SK-N-SH treated with all-trans-retinoic acid at 6 μM for 48 hours (cell line): ENCODE results near the gene ANTXR2.
A peak's percentile ranks its signal among the peaks of the same experiment; 100 is the strongest.

ENCODE experiments used
- ATAC-seq: fragments of 200-7000 bp; cut with Tn5 transposase; 3 replicates; pipeline ENCODE4 v1.9.1; 2020; ENCODE audit warnings: mild to moderate bottlenecking, moderate library complexity
- ARNTL ChIP-seq: fragments of 450-650 bp; formaldehyde crosslinking; IDR thresholded peaks from 2 replicates; pipeline ENCODE4 v1.5.0; 2020; ENCODE audit warnings: low read depth, mild to moderate bottlenecking, moderate library complexity, borderline replicate concordance
- BACH2 ChIP-seq: fragments of 250-450 bp; sonication (Bioruptor Pico); IDR thresholded peaks from 2 replicates; pipeline ENCODE4 v1.9.0; 2021; ENCODE audit warnings: mild to moderate bottlenecking, borderline replicate concordance
- CSDC2 ChIP-seq: fragments of 250-450 bp; sonication (Bioruptor Pico); IDR thresholded peaks from 2 replicates; pipeline ENCODE4 v1.5.0; 2020; ENCODE audit warnings: mild to moderate bottlenecking, moderate library complexity
- ESRRG ChIP-seq: fragments of 250-450 bp; sonication (Bioruptor Pico); IDR thresholded peaks from 2 replicates; pipeline ENCODE4 v1.6.1; 2021; ENCODE audit warnings: mild to moderate bottlenecking
- GLIS3 ChIP-seq: fragments of 250-450 bp; sonication (Bioruptor Pico); IDR thresholded peaks from 2 replicates; pipeline ENCODE4 v1.5.0; 2020; ENCODE audit warnings: mild to moderate bottlenecking, moderate library complexity
- OSR1 ChIP-seq: fragments of 250-450 bp; sonication (Bioruptor Pico); IDR thresholded peaks from 2 replicates; pipeline ENCODE4 v1.8.0; 2022; ENCODE audit warnings: moderate library complexity, mild to moderate bottlenecking, inconsistent platforms
- PATZ1 ChIP-seq: fragments of 250-450 bp; sonication (Bioruptor Pico); IDR thresholded peaks from 2 replicates; pipeline ENCODE4 v1.8.0; 2020; ENCODE audit warnings: mild to moderate bottlenecking, moderate library complexity, borderline replicate concordance
- PPARA ChIP-seq: fragments of 250-450 bp; sonication (Bioruptor Pico); IDR thresholded peaks from 2 replicates; pipeline ENCODE4 v1.5.0; 2020; ENCODE audit warnings: mild to moderate bottlenecking, borderline replicate concordance
- RARB ChIP-seq: fragments of 250-450 bp; sonication (Bioruptor Pico); IDR thresholded peaks from 2 replicates; pipeline ENCODE4 v1.8.0; 2021; ENCODE audit warnings: mild to moderate bottlenecking, moderate library complexity
- SNAI2 ChIP-seq: fragments of 250-450 bp; sonication (Bioruptor Pico); IDR thresholded peaks from 2 replicates; pipeline ENCODE4 v1.5.0; 2020; ENCODE audit warnings: mild to moderate bottlenecking, moderate library complexity
- TCF4 ChIP-seq: fragments of 250-450 bp; sonication (Bioruptor Pico); IDR thresholded peaks from 2 replicates; pipeline ENCODE4 v1.8.0; 2021; ENCODE audit warnings: mild to moderate bottlenecking, moderate library complexity, borderline replicate concordance
- TOX ChIP-seq: fragments of 250-450 bp; sonication (Bioruptor Pico); IDR thresholded peaks from 2 replicates; pipeline ENCODE4 v1.8.0; 2021; ENCODE audit warnings: mild to moderate bottlenecking, moderate library complexity, borderline replicate concordance
- TSHZ2 ChIP-seq: fragments of 250-450 bp; sonication (Bioruptor Pico); IDR thresholded peaks from 2 replicates; pipeline ENCODE4 v1.5.0; 2020; ENCODE audit warnings: mild to moderate bottlenecking, moderate library complexity
- ZC3H10 ChIP-seq: fragments of 250-450 bp; sonication (Bioruptor Pico); IDR thresholded peaks from 2 replicates; pipeline ENCODE4 v1.5.1; 2021; ENCODE audit warnings: mild to moderate bottlenecking, moderate library complexity
- ZFP3 ChIP-seq: fragments of 250-450 bp; sonication (Bioruptor Pico); IDR thresholded peaks from 2 replicates; pipeline ENCODE4 v1.5.0; 2020; ENCODE audit warnings: mild to moderate bottlenecking, moderate library complexity
- ZFP30 ChIP-seq: fragments of 450-650 bp; formaldehyde crosslinking; IDR thresholded peaks from 2 replicates; pipeline ENCODE4 v1.5.0; 2022; ENCODE audit warnings: mild to moderate bottlenecking, moderate library complexity
- ZNF565 ChIP-seq: fragments of 450-650 bp; formaldehyde crosslinking; conservative IDR thresholded peaks from 2 replicates; pipeline ENCODE4 v1.5.0; 2020; ENCODE audit warnings: low read depth, mild to moderate bottlenecking, moderate library complexity
- ZNF70 ChIP-seq: fragments of 450-650 bp; formaldehyde crosslinking; IDR thresholded peaks from 2 replicates; pipeline ENCODE4 v1.5.0; 2020; ENCODE audit warnings: mild to moderate bottlenecking, moderate library complexity
- ZNF8 ChIP-seq: fragments of 450-650 bp; formaldehyde crosslinking; IDR thresholded peaks from 2 replicates; pipeline ENCODE4 v1.5.0; 2020; ENCODE audit warnings: mild to moderate bottlenecking, moderate library complexity
- TF ChIP-seq, protein P1 (sequence below): fragments of 250-450 bp; sonication (Bioruptor Pico); IDR thresholded peaks from 2 replicates; pipeline ENCODE4 v1.5.1; 2021; ENCODE audit warnings: mild to moderate bottlenecking, moderate library complexity
- TF ChIP-seq, protein P2 (sequence below): fragments of 250-450 bp; sonication (Bioruptor Pico); IDR thresholded peaks from 2 replicates; pipeline ENCODE4 v1.5.1; 2020; ENCODE audit warnings: low read depth, mild to moderate bottlenecking, moderate library complexity

Gene ANTXR2

GRCh38 chr4:80033581-80033980 lies 39.4 kb downstream of the ANTXR2 start (continued):
- TF ChIP-seq, protein P1, sequence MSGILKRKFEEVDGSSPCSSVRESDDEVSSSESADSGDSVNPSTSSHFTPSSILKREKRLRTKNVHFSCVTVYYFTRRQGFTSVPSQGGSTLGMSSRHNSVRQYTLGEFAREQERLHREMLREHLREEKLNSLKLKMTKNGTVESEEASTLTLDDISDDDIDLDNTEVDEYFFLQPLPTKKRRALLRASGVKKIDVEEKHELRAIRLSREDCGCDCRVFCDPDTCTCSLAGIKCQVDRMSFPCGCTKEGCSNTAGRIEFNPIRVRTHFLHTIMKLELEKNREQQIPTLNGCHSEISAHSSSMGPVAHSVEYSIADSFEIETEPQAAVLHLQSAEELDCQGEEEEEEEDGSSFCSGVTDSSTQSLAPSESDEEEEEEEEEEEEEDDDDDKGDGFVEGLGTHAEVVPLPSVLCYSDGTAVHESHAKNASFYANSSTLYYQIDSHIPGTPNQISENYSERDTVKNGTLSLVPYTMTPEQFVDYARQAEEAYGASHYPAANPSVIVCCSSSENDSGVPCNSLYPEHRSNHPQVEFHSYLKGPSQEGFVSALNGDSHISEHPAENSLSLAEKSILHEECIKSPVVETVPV: no peak
- no peak for TF ChIP-seq ESRRG (CRISPR knock-in tag)
- no peak for TF ChIP-seq GLIS3
- no peak for TF ChIP-seq ZC3H10 (CRISPR knock-in tag)

GRCh38 chr4:80029364-80029763 lies 43.7 kb downstream of the ANTXR2 start:
- TF ChIP-seq TCF4 (CRISPR knock-in tag): no peak
- TF ChIP-seq CSDC2 (CRISPR knock-in tag): no peak
- ATAC-seq: no peak

- no peak for ATAC-seq
- TF ChIP-seq BACH2 (CRISPR knock-in tag): no peak
- no peak for TF ChIP-seq OSR1
- no peak for TF ChIP-seq RARB (CRISPR knock-in tag)
- no peak for TF ChIP-seq PPARA (CRISPR knock-in tag)
- TF ChIP-seq ZC3H10 (CRISPR knock-in tag): no peak
- no peak for TF ChIP-seq TSHZ2 (CRISPR knock-in tag)
- no peak for TF ChIP-seq ZNF565 (CRISPR knock-in tag)
- TF ChIP-seq ARNTL (CRISPR knock-in tag): no peak
- TF ChIP-seq, protein P2, sequence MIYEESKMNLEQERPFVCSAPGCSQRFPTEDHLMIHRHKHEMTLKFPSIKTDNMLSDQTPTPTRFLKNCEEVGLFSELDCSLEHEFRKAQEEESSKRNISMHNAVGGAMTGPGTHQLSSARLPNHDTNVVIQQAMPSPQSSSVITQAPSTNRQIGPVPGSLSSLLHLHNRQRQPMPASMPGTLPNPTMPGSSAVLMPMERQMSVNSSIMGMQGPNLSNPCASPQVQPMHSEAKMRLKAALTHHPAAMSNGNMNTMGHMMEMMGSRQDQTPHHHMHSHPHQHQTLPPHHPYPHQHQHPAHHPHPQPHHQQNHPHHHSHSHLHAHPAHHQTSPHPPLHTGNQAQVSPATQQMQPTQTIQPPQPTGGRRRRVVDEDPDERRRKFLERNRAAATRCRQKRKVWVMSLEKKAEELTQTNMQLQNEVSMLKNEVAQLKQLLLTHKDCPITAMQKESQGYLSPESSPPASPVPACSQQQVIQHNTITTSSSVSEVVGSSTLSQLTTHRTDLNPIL (CRISPR knock-in tag): no peak
- no peak for TF ChIP-seq SNAI2 (CRISPR knock-in tag)
- TF ChIP-seq ZNF70 (CRISPR knock-in tag): no peak
Observed at GRCh38 chr4:80027611-80028010, 45.4 kb downstream of the ANTXR2 start.

- no peak for TF ChIP-seq PATZ1 (CRISPR knock-in tag)
- no peak for TF ChIP-seq ZFP30
- no peak for TF ChIP-seq SNAI2 (CRISPR knock-in tag)
- no peak for TF ChIP-seq ARNTL (CRISPR knock-in tag)
- TF ChIP-seq RARB (CRISPR knock-in tag): no peak
- no peak for TF ChIP-seq PPARA (CRISPR knock-in tag)
- TF ChIP-seq BACH2 (CRISPR knock-in tag): no peak
- no peak for TF ChIP-seq TOX
- ATAC-seq: 0 out of 3 replicates have a peak, but pooled peaks have one; percentile 24
Observed at GRCh38 chr4:80026100-80026499, 46.9 kb downstream of the ANTXR2 start.

- no peak for ATAC-seq
- TF ChIP-seq SNAI2 (CRISPR knock-in tag) (no peak), ZNF565 (CRISPR knock-in tag) (no peak), ZNF70 (CRISPR knock-in tag) (no peak), TSHZ2 (CRISPR knock-in tag) (no peak), ZC3H10 (CRISPR knock-in tag) (no peak), ZNF8 (CRISPR knock-in tag) (no peak), ZFP3 (CRISPR knock-in tag) (no peak), PPARA (CRISPR knock-in tag) (no peak), CSDC2 (CRISPR knock-in tag) (no peak), PATZ1 (CRISPR knock-in tag) (no peak), ZFP30 (no peak), TCF4 (CRISPR knock-in tag) (no peak)
Observed at GRCh38 chr4:80024335-80024734, 48.7 kb downstream of the ANTXR2 start.
